Activated CD8-positive, alpha-beta memory T cell treated with anti-CD3 and anti-CD28 coated beads, Interleukin-2, amount 50 U/mL, for 4 hours (primary cell): ENCODE data around the gene TDP2.
"Not testable (repeated sequence)": the region's sequence is repeated elsewhere in the genome, so short reads cannot be mapped to it uniquely, and the experiment has no call there.

Source experiments
- DNase-seq: peaks from one replicate; pipeline ENCODE4 v3.0.0-alpha.2; 2020

Gene TDP2

DNA sequence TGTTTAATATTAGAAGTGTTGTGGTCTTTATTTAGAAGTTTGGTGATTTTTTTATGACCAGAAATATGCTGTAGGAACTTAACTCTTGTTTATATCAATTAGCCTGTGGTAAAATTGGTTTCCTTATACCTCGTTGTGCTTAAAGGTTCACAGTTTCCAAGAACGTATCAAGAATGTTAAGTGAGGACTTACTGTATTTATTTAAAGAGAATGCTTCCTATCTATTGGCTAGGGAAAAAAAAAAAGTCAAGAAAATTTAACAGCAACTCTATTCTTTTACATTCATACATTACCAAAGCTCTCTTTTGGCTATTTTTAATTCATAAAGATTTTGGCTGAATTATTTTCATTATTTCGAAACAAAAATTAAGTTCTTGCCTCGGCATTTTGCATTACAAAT lies 22.3 kb downstream of the TDP2 start:
- no peak for DNase-seq

- DNase-seq, result no peak
These were observed 22.8 kb downstream of the TDP2 start for GRCh38 chr6:24643920-24644319.

GRCh38 chr6:24642061-24642460 lies 24.6 kb downstream of the TDP2 start:
- DNase-seq, result no peak

DNA sequence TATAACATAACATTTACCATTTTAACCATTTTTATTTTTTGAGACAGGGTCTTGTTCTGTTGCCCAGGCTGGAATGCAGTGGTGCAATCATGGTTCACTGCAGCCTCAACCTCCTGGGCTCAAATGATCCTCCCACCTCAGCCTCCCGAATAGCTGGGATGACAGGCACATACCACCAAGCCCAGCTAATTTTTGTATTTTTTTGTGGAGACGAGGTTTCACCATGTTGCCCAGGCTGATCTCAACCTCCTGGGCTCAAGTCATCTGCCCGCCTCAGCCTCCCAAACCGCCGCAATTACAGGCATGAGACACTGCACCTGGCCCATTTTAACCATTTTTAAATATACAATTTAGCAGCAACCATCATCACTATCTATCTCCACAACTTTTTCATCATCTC lies 26.1 kb downstream of the TDP2 start:
- DNase-seq, result not testable (repeated sequence)

DNA sequence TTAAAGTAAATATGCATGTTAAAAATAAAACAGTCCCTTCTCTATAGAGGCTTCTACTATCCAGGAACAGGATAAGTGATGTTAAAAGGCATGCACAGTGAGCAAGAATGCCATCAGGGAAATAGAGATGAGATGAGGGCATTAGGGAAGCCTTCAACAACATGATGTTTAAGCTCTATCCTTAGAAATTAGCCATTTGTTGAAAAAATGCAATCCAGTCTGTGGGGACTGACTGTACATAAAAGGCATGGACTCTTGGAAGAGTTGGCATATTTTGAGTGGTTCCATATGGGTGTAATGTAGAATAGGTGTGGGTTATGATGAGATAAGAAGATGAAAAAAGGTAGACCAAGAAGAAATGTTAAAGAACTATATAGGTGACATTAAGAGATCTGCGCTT lies 26.5 kb downstream of the TDP2 start:
- DNase-seq, result no peak

GRCh38 chr6:24636681-24637080 lies 30.0 kb downstream of the TDP2 start:
- DNase-seq, result no peak

- DNase-seq, result no peak
These were observed 34.1 kb downstream of the TDP2 start for GRCh38 chr6:24632573-24632972.

DNA sequence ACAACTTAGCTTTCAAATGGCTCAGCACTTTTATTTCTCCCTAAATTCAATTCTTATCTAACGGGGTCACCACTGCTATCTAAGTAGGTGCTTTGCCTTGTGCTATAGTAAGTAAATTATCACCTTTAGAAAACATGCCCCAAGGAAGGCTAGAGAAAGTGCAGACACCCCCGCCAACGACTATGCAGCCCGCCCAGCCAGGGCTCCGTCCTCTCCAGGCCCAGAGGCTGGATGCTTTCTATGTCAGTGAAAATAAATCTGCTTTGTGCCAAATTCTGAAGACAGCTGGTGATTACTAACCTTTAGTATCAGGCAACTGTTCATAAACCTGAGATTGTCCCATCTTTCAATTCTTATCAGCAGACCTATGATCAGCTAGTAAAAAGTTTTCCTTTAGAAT lies 35.0 kb downstream of the TDP2 start:
- no peak for DNase-seq

DNA sequence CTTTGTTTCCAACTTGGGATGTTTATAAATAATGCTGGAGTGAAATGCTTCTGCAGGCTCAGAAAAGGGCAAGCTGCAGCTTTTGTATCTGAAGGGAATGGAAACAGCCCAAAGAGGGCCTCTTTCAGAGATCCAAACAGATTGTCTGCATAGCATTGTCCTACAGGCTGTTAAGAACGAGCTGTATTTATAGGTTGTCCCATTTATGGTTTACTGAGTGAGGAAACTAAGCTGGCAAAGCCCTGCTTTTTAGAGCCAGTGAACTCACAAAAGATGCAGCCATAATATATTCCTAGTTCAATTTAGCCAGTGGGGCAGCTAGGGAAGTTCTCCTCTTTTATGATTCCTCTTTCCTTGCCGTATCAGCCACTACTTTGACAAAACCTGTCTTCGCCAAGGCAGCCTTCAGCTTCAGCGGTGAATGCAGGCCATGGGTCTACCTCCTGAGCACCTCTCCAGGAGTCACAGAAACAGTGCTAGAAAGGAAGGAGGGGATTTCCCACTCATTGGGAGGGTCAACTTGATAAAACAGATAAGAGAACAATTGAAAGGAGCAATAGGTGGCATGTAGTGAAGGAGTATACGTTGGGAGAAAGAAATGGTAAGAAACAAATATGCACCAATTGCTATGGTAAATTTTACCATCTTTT lies 35.7 kb downstream of the TDP2 start:
- DNase-seq, result no peak

DNA sequence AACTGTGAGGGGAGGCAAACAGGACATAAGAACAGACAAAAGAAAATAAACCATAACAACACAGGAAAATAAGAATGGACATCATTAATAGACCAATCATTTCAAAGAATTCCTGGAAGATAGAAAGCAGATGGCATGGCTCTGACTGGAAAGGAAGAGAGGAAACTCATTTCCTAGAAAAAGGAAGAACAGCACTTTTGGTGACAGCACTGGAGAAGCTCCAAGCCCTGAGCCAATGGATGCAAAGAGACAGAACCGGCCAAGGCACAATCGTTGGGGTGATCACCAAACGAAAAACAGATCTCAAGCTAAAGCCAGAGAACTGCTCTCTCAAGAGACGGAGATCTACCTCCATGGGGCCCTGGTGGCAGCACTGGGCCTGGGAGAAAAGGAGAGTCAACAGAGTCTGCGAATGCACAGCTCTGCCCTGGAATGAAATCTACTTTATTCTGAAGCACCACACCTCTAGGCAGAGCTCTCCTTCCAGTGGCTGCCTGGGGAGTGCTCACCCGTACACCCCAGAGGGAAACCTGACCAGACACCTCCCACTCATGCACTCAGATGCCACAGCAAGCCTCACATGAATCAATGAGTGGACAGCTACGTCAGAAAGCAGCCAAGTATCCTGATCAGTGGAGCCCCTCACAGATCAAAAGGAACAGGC lies 44.9 kb downstream of the TDP2 start:
- DNase-seq, result no peak

DNA sequence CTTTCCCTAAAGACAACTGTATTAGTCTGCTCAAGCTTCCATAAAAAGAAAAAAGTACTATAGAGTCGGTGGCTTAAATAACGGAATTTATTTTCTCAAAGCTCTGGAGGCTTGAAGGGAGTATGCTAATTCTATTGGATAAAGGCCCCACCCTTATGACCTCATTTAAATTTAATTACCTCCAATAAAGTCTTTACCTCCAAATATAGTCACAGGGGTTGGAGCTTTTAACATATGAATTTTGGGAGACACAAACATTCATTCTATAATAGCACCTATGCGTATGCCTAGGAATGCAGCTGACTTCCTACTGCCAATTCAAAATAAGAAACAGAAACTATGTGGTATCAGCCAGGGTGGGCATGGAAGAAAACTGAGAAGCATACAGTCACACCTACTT lies 46.1 kb downstream of the TDP2 start:
- DNase-seq, result no peak

GRCh38 chr6:24619661-24620060 lies 47.0 kb downstream of the TDP2 start:
- no peak for DNase-seq

DNA sequence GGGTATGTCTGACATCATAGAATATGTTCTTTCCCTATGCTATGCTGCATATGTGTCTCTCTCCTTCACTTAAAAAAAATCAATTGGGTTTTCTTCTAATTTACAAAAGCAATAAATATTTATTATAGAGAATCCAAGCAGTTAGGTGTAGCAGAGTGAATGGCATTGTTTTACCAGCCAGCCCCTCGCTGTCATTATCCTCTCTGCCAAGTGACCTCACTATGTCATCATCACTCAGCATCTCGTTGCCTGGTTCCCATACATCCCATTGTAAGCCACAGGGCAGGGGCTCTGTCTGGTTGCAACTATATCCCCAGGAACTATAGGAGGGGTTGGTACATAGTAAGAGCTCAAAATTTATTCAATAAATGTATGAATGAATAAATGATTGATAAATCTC lies 52.1 kb downstream of the TDP2 start:
- no peak for DNase-seq

DNA sequence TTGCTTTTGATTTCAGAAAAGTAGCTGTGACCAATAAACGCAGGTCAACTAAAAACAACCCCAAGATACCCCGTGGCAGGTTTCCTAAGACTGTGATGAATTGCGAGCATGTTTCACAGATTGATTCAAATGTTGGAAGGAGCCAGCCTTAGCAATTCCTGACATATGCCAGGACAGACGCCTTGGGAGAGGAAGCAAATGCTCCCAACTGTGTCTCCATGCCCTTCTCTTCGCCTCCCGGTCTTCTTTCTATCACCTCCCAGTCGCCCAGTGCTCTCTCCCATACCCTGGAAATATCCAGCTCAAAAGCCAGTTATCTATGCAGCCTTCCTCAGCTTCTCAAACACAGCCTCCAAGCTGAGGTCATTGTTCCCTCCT lies 52.7 kb downstream of the TDP2 start:
- no peak for DNase-seq

- no peak for DNase-seq
These were observed 53.2 kb downstream of the TDP2 start for GRCh38 chr6:24613361-24614042.

DNA sequence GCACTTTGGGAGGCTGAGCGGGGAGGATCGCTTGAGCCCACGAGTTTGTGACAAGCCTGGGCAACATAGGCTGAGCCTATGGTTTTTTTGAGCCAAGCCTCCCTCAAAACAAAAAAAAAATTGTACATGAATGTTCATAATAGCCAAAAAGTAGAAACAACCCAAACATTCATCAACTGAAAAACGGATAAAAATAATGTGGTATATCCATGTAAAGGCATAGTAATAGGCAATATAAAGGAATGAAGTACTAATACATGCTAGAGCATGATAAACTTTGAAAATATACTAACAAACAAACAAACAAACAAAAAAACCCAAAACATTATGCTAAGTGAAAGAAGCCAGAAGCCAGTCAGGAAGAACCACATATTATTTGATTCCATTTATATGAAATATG lies 56.0 kb downstream of the TDP2 start:
- DNase-seq, result no peak

DNA sequence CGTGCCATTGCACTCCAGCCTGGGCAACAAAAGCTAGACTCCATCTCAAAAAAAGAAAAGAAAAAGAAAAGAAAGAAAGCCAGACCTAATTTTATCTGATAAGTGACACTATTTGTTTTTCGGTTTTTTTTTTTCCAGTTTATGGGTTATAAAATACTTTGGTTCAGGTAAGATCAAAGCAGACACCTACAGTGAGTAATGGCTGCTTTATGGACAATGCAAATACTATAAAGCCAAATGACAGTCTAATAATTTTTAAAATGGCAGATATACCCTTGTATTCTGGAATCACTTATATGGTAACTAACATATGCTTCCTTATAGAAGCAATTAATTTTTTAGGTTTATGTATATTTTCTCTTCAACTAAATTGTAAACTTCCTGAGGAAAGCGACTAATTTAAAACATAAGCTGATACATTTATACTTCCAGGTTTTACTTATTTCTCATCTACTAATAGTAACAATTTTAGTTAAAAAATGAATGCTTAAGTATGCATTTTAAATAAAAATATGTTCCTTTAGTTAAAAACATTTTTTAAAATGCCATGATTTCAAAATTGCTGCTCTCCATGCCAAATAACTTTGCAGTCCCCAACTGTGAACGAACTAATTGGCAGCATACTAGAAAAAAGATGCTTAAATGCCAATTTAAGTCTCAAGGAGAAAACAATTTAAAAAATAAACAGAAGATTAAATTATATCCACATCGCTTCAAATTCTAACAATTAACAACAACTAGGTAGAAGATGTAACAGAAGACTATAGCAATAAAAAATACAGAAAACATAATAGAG lies 59.2 kb downstream of the TDP2 start:
- no peak for DNase-seq

DNA sequence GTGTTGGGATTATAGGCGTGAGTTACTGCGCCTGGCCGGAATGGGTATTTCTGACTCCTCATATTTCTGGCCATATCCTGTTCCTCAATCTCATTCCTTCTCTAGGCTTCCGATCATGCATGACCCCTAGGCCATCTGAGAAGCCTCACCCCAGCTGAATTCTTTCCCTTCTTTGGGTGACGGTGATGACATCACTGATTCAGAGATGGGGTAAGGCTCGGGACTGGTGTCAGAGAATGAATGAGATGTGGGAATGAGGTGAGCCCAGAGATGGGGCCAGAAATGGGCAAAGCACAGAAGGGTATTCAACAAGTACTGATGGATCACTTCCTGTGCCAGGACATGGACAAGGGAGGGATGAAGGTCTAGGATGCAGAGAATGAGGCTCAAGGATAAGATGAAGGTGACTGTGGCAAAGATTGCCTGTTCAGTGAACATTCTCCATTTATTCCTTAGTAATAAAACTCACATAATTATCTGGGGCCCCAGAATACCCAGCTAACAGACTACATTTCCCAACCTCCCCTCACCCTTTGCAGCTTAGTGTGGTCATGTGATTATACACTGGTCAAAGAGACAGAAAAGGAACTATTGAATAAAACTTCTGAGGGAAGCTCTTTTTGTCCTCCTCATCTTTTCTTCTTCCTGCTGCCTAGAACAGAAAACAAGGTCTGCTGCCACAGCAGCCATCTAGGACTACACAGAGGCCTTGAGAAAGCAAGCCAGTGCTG lies 60.3 kb downstream of the TDP2 start:
- no peak for DNase-seq

GRCh38 chr6:24603241-24603640 lies 63.5 kb downstream of the TDP2 start:
- DNase-seq, result no peak

DNA sequence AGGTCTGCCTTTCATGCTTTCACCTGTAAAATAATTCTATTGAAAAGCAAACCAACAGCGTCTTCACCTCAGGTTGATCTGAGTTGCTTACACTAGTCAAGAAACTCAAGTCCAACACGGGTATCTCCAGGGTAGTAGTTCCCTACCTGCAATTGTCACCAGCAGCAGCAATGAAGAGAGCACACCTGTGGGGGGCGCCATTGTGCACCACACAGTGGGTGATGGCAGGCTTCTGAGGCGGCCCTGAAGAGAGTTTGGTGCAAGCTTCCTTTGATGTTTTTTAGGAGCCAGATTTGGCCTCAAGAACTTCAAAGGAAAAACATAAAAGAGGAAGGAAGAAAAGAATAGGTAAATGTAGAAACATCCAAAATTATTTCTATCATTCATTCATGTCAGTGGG lies 65.8 kb downstream of the TDP2 start:
- DNase-seq, result no peak
